HepG2 (cell line): ENCODE measurements around the gene POU3F4. TPM values are rescaled to one million over a fixed set of nuclear protein-coding genes. Genes with fewer than 3 reads are reported as not detected.

Experiments
- ATF7 ChIP-seq, 2 experiments: fragments of 450-650 bp in 1 of 2; sonication (generic) in 1 of 2; formaldehyde crosslinking in 1 of 2; IDR thresholded peaks; 2 replicates each; pipeline versions ENCODE4 v1.4.0 to v1.6.1; 2016 to 2020; ENCODE audit warnings: antibody characterized with exemption in 1 of 2, mild to moderate bottlenecking in 1 of 2, missing genetic modification reagents in 1 of 2
- CHD4 ChIP-seq: fragments of 200-600 bp; sonication (generic); IDR thresholded peaks from 2 replicates; pipeline ENCODE4 v1.7.0; 2017; ENCODE audit warnings: mild to moderate bottlenecking, low read length, borderline replicate concordance
- KLF12 ChIP-seq: sonication (generic); formaldehyde crosslinking; IDR thresholded peaks from 2 replicates; pipeline ENCODE4 v1.4.0; 2020; ENCODE audit warnings: missing genetic modification reagents, borderline replicate concordance
- MED1 ChIP-seq: sonication (generic); formaldehyde crosslinking; IDR thresholded peaks from 2 replicates; pipeline ENCODE4 v1.4.0; 2020; ENCODE audit warnings: missing genetic modification reagents
- TBP ChIP-seq: sonication (generic); formaldehyde crosslinking; IDR thresholded peaks from 2 replicates; pipeline ENCODE4 v1.5.0; 2020; ENCODE audit warnings: missing genetic modification reagents
- TOPORS ChIP-seq: sonication (generic); formaldehyde crosslinking; IDR thresholded peaks from 2 replicates; pipeline ENCODE4 v1.8.0; 2023; ENCODE audit warnings: mild to moderate bottlenecking, missing genetic modification reagents
- ZNF383 ChIP-seq: sonication (generic); formaldehyde crosslinking; IDR thresholded peaks from 2 replicates; pipeline ENCODE4 v1.4.0; 2020; ENCODE audit warnings: missing genetic modification reagents, mild to moderate bottlenecking, borderline replicate concordance
- ZNF460 ChIP-seq: sonication (generic); formaldehyde crosslinking; IDR thresholded peaks from 2 replicates; pipeline ENCODE4 v1.5.1; 2020; ENCODE audit warnings: missing genetic modification reagents, mild to moderate bottlenecking, borderline replicate concordance
- polyA plus RNA-seq, 8 experiments: library from polyadenylated mRNA; depleted of rRNA in 3 of 8; stranded (reverse) in 7 of 8; unstranded in 1 of 8; fragments of >200 nt; fragmentation: Illumina TruSeq in 4 of 8; extraction: Trizol in 4 of 8; gene quantifications; 2 replicates each; pipeline versions ENCODE4 v1.2.1 to v1.2.3, GENCODE V29; 2011 to 2016; ENCODE audit warnings: low read depth in 4 of 8, missing spikeins in 1 of 8, mixed read lengths in 1 of 8; ENCODE audit not compliant: insufficient read depth in 1 of 8
- total RNA-seq, 5 experiments: library from RNA; depleted of rRNA; stranded (reverse); fragments of >200 nt; fragmentation: Illumina TruSeq; extraction: Trizol; gene quantifications; 2 replicates each; pipeline ENCODE4 v1.2.3, GENCODE V29; 2016; ENCODE audit warnings: low read depth in 1 of 5
- TF ChIP-seq, protein P1 (sequence below): sonication (generic); formaldehyde crosslinking; IDR thresholded peaks from 2 replicates; pipeline ENCODE4 v1.9.0; 2021; ENCODE audit warnings: mild to moderate bottlenecking, missing genetic modification reagents
- TF ChIP-seq, protein P2 (sequence below): fragments of 450-650 bp; IDR thresholded peaks from 2 replicates; pipeline ENCODE4 v1.6.1; 2016
- TF ChIP-seq, protein P3 (sequence below), 2 experiments: sonication (generic) in 1 of 2; formaldehyde crosslinking in 1 of 2; IDR thresholded peaks; 2 replicates each; pipeline versions ENCODE4 v1.6.1 to v1.9.0; 2014 to 2022; ENCODE audit warnings: antibody characterized with exemption in 1 of 2, borderline replicate concordance in 1 of 2, inconsistent platforms in 1 of 2, low read depth in 1 of 2, missing genetic modification reagents in 1 of 2
- TF ChIP-seq, protein P4 (sequence below): sonication (generic); formaldehyde crosslinking; IDR thresholded peaks from 2 replicates; pipeline ENCODE4 v1.4.0; 2020; ENCODE audit warnings: mild to moderate bottlenecking, missing genetic modification reagents

Gene POU3F4
- total and polyA plus RNA-seq, 2 of the 13 experiments (the other 11 are each of a cell fraction or from before 2014, with no cell fraction given) = not detected

DNA sequence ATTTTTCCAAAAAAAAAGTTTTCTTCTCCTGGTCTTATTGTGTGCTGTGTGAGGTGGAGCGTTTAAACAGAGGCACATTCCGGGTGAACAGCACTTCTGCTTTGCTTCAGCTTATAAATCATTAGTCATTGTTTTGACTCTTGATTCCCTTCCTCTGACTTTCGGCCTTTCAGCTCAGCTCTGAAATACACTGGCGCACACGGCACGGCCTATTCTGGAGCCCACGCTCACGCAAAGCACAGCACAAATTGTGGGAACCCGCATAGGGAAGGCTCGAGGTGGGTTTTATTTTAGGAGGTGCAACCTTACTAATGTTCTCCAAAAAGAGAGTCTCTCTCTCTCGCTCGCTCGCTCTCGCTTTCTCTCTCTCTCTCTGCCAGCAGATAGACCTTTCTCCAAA, 4.0 kb downstream of the POU3F4 start (continued):
- TF ChIP-seq, protein P1, sequence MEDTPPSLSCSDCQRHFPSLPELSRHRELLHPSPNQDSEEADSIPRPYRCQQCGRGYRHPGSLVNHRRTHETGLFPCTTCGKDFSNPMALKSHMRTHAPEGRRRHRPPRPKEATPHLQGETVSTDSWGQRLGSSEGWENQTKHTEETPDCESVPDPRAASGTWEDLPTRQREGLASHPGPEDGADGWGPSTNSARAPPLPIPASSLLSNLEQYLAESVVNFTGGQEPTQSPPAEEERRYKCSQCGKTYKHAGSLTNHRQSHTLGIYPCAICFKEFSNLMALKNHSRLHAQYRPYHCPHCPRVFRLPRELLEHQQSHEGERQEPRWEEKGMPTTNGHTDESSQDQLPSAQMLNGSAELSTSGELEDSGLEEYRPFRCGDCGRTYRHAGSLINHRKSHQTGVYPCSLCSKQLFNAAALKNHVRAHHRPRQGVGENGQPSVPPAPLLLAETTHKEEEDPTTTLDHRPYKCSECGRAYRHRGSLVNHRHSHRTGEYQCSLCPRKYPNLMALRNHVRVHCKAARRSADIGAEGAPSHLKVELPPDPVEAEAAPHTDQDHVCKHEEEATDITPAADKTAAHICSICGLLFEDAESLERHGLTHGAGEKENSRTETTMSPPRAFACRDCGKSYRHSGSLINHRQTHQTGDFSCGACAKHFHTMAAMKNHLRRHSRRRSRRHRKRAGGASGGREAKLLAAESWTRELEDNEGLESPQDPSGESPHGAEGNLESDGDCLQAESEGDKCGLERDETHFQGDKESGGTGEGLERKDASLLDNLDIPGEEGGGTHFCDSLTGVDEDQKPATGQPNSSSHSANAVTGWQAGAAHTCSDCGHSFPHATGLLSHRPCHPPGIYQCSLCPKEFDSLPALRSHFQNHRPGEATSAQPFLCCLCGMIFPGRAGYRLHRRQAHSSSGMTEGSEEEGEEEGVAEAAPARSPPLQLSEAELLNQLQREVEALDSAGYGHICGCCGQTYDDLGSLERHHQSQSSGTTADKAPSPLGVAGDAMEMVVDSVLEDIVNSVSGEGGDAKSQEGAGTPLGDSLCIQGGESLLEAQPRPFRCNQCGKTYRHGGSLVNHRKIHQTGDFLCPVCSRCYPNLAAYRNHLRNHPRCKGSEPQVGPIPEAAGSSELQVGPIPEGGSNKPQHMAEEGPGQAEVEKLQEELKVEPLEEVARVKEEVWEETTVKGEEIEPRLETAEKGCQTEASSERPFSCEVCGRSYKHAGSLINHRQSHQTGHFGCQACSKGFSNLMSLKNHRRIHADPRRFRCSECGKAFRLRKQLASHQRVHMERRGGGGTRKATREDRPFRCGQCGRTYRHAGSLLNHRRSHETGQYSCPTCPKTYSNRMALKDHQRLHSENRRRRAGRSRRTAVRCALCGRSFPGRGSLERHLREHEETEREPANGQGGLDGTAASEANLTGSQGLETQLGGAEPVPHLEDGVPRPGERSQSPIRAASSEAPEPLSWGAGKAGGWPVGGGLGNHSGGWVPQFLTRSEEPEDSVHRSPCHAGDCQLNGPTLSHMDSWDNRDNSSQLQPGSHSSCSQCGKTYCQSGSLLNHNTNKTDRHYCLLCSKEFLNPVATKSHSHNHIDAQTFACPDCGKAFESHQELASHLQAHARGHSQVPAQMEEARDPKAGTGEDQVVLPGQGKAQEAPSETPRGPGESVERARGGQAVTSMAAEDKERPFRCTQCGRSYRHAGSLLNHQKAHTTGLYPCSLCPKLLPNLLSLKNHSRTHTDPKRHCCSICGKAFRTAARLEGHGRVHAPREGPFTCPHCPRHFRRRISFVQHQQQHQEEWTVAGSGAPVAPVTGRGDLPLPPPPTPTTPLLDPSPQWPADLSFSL = no peak
- TF ChIP-seq ATF7 (IDR thresholded peaks at IDR 0.05) (no peak), ATF7 (CRISPR knock-in tag; IDR thresholded peaks at IDR 0.05) (no peak), MED1 (CRISPR knock-in tag) (no peak), TOPORS (no peak), CHD4 (no peak), TBP (CRISPR knock-in tag) (no peak), KLF12 (no peak), ZNF460 (CRISPR knock-in tag) (no peak), ZNF383 (CRISPR knock-in tag) (no peak)
- TF ChIP-seq, protein P2, sequence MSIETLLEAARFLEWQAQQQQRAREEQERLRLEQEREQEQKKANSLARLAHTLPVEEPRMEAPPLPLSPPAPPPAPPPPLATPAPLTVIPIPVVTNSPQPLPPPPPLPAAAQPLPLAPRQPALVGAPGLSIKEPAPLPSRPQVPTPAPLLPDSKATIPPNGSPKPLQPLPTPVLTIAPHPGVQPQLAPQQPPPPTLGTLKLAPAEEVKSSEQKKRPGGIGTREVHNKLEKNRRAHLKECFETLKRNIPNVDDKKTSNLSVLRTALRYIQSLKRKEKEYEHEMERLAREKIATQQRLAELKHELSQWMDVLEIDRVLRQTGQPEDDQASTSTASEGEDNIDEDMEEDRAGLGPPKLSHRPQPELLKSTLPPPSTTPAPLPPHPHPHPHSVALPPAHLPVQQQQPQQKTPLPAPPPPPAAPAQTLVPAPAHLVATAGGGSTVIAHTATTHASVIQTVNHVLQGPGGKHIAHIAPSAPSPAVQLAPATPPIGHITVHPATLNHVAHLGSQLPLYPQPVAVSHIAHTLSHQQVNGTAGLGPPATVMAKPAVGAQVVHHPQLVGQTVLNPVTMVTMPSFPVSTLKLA = no peak
- TF ChIP-seq, protein P3, sequence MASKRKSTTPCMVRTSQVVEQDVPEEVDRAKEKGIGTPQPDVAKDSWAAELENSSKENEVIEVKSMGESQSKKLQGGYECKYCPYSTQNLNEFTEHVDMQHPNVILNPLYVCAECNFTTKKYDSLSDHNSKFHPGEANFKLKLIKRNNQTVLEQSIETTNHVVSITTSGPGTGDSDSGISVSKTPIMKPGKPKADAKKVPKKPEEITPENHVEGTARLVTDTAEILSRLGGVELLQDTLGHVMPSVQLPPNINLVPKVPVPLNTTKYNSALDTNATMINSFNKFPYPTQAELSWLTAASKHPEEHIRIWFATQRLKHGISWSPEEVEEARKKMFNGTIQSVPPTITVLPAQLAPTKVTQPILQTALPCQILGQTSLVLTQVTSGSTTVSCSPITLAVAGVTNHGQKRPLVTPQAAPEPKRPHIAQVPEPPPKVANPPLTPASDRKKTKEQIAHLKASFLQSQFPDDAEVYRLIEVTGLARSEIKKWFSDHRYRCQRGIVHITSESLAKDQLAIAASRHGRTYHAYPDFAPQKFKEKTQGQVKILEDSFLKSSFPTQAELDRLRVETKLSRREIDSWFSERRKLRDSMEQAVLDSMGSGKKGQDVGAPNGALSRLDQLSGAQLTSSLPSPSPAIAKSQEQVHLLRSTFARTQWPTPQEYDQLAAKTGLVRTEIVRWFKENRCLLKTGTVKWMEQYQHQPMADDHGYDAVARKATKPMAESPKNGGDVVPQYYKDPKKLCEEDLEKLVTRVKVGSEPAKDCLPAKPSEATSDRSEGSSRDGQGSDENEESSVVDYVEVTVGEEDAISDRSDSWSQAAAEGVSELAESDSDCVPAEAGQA (IDR thresholded peaks at IDR 0.05; ENCODE audit: low read depth) = no peak
- TF ChIP-seq, protein P3 (CRISPR knock-in tag; IDR thresholded peaks at IDR 0.05; ENCODE audit: borderline replicate concordance) = no peak
- TF ChIP-seq, protein P4, sequence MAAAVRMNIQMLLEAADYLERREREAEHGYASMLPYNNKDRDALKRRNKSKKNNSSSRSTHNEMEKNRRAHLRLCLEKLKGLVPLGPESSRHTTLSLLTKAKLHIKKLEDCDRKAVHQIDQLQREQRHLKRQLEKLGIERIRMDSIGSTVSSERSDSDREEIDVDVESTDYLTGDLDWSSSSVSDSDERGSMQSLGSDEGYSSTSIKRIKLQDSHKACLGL (CRISPR knock-in tag) = no peak
